Stimulated activated CD8-positive, alpha-beta memory T cell treated with anti-CD3 and anti-CD28 coated beads, Interleukin-2, amount 100 ng/mL, for 48 hours (primary cell): ENCODE data around the gene NR4A3.
"Not testable (repeated sequence)": the region's sequence is repeated elsewhere in the genome, so short reads cannot be mapped to it uniquely, and the experiment has no call there.

ENCODE experiments used
- DNase-seq, 2 donors: peaks; one replicate each; pipeline ENCODE4 v3.0.0-alpha.2; 2020; ENCODE audit warnings: low read depth in 2 of 2

The NR4A3 gene

DNA sequence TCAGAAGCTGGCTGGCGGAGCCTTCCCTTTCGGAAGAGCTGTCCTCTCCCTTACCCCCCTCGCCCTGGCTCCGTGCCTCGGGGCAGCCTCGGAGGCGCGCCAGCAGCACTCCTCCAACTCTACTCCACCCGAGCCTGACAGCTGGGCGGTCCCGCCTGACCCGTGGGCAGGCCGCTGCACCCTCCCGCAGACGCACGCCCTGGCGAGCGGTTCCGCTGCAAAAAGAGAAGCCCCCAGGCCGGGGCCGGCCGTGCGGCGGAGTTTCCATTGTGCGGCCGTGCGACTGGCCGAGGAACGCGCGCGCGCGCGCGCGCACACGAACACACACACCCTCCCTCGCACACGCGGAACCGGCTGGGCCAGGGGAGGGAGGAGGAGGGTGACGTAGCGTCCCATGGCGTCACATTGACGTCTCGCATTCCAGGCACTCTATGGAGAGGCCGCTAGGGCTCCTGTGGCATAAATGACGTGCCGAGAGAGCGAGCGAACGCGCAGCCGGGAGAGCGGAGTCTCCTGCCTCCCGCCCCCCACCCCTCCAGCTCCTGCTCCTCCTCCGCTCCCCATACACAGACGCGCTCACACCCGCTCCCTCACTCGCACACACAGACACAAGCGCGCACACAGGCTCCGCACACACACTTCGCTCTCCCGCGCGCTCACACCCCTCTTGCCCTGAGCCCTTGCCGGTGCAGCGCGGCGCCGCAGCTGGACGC, at the start of gene NR4A3:
NR4A3 (plus strand) TSS at position 490 of the 713 bp plus-strand sequence. CDS start 6,158 bp downstream, outside the sequence.
- DNase-seq, result peak; percentile 77 to 78

DNA sequence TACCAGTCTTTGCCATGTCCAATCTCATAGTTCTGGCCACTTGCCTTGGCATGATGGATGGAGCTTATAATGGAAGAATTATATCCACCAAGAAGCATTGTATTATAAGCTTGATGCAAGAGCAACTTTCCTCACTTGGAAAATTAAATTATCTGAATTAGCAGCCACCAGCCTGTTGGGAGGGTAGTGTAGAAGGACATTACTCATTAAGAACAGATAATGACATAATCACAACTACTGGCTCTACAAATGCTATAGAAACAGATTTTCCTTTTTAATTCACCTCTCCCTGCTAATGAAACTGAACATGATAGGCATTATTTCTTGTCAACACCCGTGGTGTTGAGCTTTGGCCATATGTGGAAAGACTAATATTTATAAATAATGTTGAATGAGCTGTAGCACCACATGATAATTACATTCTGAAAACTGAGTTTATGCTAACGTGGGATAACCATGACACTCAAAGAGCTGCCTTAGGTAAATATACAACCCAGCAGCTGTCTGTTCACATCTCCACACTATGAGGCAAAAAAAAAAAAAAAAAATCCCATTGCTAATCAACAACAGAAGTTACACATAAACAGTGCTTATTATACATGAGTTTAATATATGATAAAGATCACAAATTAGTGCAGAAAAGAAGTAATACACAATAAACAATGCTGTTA, 48.1 kb upstream of the NR4A3 start:
- DNase-seq, result no peak

DNA sequence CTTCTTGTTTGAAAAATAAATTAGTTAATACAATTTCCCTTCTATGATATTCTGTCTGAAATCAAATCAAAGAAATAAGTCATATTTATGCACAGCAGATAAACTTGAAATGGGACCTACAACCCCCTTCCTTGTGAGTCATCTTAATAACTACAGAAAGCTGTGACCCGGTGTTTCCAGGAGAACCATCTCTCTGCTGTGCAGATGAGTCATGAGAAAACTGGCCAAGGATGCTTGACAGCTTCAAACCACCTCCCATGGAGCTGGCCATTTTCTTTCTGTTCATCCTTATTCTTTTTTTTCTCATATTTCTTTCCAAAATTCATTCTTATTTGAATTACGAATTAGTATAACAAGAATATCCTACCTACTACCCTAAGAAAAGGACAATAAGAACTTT, 43.4 kb upstream of the NR4A3 start:
- DNase-seq, result no peak

DNA sequence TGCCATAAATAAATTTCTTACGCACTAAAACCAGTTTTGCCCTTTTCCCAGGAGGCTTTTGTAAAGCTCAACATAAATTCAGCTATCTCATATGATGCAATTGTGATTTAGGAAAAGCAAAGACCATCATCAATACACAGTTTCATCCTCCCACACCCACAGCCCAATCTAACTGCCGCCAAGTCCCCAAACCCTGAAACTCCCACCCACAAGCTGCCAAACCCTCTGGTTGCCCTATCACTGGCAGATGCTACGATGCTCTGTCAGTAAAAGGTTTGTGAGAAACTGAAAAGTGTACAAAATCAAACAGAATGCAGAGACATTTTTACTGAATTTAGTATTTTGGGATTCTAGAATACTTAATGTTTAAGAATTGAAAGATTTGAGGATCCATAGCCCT, 42.8 kb upstream of the NR4A3 start:
- DNase-seq, result peak in 1 of 2 donors; percentile 8

DNA sequence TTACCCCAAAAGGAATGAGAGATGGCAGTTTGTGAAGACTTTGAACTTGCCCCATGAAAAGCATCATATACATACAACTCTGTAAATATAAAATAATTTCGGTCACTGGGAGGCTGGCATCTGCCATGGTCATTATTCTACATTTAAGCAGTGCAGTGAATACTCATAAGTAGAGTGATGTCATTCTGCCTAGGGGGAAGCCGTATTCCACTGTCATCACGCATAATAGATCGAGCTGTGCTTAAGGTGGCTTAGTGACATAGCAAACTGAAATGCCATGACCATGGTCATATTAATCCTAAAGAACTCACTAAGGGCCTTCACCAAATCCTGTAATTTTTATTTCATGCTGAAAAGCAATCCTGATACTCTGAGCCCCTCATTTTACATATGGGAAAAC, 42.4 kb upstream of the NR4A3 start:
- no peak for DNase-seq

DNA sequence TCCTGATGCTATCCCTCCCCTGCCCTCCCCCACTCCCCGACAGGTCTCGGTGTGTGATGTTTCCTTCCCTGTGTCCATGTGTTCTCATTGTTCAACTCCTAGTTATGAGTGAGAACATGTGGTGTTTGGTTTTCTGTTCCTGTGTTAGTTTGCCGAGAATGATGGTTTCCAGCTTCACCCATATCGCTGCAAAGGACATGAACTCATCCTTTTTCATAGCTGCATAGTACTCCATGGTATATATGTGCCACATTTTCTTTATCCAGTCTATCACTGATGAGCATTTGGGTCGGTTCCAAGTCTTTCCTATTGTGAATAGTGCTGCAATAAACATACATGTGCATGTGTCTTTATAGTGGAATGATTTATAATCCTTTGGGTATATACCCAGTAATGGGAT, 39.3 kb upstream of the NR4A3 start:
- not testable (repeated sequence) for DNase-seq

DNA sequence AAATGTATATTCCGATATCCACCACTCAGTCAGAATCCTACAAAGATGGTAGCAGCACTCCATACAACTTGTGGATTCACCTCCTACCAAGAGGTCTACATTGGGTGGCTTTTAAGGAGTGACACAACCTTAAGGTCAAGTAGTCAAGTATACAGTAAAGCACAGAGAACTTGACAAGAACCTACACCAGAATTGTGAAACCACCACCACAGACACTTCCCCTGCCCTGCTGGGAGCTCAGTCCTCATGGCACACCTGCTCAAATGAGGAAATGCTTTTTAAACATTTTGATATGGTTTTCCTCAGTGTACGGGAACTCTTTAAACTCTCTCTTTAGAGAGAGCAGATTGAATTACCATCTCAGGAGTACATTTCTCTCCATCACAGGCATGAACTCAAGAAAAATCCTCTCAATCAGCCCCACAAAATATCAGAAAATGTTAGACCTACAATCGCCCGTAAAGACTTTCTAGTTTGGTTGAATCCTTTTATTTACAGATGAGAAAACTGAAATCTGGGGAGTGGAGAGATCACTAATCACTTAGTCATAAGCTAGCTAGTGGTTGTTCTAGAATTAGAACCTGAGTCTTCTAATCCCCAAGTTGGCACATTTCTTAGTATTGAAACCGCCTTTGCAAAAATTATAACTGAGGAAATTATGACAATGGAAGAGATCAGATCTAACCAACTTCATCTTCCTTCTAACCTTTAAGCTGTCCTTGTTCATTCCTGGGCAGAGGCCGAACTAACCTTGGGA, 38.5 kb upstream of the NR4A3 start:
- no peak for DNase-seq

DNA sequence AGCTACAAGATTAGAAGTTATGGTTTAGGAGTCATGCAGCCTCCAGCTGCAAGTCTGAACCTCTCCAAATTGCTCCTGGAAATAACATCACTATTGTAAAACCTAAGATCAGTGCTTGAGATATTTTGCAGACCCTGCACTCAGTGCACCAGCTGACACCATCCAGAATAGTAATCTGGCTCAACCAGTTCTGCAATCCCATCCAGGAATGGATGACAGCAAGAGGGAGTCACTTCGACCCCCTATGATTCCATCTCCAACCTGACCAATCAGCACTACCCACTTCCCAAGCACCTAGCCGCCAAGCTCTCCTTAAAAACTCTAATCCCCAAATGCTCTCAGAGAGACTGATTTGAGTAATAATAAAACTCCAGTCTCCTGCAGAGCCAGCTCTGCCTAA, 37.9 kb upstream of the NR4A3 start:
- DNase-seq, result no peak

DNA sequence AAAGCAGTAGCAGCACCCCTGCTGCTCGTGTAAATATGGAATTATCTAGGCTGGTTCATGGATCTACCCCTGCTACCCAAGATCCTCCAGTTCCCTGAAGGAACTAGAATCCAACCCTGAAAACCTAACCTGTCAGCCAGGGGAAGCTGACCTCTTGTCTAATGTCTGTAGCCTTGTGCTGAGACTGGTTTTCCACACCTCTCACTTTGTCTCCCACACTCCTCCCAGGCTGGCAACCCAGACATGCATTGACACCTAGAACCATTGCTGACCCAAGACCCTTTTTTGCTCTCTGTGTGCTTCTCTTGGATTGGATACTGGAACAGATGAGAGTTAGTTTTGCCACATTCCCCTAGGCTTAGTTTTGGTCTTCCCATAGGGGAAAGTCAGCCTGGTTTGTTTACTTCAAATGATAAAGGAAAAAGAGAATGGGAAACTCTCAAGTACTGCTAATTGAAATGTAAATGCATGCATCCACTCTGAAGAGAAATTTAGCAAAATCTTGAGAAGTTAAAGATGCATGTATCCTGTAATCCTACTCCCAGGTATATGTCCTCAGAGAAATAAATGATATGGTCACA, 36.6 kb upstream of the NR4A3 start:
- DNase-seq, result no peak

DNA sequence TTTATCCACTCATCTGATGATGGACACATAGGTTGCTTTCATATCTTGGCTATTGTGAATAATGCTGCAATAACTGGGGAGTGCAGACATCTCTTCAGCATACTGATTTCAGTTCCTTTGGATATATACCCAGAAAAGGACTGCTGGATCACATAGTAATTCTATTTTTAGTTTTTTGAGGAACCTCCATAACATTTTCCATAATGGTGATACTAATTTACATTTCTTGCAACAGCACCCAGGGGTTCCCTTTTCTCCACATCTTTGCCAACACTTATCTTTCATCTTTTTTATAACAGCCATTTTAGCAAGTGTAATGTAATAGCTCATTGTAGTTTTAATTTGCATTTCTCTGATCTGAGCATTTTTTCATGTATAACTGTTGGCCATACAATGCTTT, 34.1 kb upstream of the NR4A3 start:
- DNase-seq, result no peak

DNA sequence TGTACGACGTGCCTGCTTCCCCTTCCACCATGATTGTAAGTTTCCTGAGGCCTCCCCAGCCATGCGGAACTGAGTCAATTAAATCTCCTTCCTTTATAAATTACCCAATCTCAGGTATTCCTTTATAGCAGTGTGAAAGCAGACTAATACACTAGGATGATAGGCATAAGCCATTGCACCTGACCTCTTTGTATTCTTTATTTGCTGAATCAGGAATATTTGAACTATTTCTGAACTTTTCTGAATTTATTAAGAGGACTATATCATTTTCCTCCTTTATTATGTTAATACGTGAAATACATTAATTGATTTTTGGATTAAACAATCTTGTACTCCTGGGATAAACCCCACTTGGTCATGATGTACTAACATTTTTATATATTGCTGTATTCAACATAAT, 28.2 kb upstream of the NR4A3 start:
- no peak for DNase-seq

DNA sequence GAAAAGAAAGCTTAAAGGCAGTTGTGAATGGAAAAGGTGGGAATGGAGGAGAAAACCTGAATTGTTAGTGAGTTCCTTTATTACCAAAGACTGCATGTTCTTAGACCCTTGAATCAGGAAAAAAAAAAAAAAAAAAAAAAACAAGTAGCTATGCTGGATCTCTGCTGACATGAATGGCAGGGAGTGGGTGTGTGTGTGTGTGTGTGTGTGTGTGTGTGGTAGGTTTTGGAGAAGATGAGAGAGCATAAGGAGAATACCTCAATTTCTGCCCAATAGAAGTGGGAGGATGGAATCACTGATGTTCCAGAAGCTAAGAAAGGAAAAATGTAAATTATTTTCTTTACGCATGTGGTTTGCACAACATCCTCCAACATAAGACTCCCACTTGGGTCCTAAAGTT, 25.5 kb upstream of the NR4A3 start:
- no peak for DNase-seq

DNA sequence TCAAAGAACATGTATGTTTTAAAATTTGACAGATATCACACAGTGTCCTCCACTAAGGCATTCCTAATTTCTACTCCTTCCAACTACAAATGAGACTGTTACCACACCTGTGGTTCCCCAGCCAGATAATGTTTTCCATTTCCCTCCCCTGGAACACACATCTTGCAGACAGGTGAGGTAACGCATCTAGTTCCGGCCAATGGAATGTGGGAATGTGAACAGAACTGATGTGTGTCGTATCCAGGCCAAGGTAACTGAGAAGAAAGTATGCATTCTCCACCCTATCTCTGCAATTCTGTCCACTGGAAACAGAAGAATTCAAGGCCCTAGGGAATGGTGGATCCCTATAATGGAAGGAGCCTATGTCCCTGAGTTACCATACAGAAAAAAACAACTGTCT, 19.9 kb upstream of the NR4A3 start:
- DNase-seq, result no peak

DNA sequence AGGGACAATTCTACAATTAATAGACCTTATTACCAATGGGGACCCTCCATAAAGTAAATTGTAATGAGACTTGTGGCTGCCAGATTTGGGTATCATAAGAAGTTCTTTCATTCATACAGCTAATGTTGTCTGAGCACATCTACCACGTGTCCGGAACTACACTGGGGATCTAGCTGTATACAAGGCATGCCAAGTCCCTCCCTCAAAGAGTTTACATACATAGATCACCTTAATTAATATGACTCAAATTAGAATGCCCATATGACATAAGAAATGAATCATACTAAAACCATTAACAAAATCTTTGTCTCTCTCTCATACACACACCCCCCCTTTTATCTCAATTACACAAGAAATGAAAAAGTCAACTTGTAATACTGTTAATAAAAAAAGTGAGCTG, 18.0 kb upstream of the NR4A3 start:
- DNase-seq, result no peak

DNA sequence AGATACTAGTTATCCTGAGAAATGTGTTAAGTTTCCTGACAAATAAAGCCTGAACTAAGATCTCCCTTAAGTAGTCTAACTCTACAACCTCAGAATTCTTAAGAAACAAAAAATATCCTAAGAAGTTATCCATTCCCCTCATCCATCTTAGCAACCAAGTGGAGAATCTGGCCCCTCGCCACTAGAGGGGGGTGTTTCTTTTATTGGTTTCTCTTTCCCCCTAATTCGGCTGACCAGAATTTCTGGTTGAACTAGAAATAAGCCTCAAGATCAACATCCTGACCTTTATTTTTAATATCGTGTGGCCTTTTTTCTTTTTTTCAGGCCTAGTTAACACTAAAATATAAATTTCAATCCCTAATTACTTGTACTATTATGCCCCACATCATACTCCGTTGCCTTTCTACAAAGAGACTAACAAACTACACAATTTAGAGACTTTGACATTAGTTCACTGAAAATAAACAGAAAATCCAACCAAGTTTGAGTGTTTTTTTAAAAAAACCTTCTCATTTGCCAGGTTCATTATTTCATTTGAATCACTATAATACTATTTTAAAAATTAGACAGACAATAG, 14.3 kb upstream of the NR4A3 start:
- DNase-seq, result no peak

DNA sequence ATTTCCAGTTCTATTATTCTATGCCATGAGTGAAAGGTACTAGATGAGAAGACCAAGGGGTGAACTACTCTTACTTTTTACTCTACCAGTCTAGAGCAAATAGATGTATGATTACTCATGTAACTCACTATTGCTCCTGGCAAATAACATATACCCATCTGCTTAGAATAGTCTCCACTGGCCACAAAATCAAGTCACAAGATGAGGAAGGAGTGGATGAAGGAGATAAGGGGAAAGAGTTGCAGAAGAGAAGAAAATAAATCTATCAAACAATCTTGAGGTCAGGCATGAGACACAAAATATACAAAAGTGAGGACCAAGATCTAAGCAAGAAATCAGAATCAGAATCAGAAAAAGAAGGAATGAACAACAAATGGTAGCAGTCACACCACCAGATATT, 13.7 kb upstream of the NR4A3 start:
- no peak for DNase-seq

DNA sequence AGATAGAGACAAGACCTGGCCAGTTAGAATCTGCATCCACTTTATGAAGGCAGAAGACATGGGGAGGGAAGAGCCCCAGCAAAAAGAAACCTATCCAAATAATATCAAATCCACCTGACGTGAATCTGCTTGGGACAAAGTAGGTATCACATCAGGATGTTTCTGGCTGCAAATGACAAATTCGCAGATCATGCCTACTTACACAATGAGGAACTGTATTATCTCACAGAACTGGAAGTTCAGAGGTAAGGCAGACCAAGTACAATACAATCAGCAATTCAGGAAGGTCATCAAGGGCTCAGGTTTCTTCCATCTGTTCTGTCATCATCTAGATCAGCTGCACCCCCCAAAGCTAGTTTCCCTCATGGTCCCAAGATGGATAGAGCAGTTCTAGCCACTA, 13.2 kb upstream of the NR4A3 start:
- no peak for DNase-seq

DNA sequence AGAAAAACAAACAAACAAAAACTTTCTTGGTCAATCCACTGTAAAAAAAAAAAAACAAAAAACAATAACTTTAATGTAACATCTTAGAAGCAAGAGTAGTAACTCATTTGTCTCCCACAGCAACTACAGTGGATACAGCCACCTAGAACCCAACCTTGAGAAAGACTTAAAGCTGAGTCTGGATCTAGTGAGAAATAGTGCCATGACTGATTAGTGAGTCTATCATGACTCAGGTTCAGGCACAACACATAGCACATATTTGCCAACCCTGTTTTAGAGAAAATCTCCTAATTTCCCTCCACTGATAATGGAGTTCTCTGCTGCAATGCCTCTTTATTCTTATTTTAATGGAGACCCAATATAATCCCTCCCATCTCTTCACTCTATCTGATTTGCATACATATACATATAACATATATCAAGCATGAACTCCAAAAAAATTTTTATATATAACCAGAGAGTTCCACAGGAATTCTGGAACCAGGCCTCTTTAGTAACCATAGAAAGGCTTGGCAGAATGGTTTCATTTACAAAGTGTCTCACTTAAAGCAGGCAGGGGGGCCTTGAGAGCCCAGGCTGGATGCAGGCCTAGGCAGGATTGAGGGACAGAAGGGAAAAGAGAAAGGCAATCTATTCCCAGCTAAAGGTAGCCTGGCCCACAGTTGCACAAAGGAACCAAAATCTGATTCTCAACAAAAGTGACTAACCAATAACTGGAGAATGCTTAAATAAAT, 11.9 kb upstream of the NR4A3 start:
- no peak for DNase-seq

DNA sequence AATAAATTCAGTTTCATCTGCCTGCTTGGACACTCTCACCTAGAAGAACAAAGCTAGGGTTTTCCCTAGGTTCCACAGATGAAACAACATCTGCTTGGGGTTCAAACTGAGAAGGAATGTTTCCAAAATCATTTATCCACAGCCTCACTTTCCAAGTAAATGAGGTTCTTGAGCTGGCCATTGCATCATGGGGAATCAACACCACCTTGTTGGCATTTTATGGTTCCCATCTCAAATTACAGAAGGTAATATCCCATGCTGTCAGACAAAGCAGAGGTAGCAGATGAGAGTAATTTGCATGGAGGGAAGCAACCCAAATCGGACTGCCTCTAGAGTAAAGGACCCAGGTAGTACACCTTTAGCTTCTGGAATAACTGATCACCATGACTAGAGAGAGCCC, 10.5 kb upstream of the NR4A3 start:
- DNase-seq, result no peak

DNA sequence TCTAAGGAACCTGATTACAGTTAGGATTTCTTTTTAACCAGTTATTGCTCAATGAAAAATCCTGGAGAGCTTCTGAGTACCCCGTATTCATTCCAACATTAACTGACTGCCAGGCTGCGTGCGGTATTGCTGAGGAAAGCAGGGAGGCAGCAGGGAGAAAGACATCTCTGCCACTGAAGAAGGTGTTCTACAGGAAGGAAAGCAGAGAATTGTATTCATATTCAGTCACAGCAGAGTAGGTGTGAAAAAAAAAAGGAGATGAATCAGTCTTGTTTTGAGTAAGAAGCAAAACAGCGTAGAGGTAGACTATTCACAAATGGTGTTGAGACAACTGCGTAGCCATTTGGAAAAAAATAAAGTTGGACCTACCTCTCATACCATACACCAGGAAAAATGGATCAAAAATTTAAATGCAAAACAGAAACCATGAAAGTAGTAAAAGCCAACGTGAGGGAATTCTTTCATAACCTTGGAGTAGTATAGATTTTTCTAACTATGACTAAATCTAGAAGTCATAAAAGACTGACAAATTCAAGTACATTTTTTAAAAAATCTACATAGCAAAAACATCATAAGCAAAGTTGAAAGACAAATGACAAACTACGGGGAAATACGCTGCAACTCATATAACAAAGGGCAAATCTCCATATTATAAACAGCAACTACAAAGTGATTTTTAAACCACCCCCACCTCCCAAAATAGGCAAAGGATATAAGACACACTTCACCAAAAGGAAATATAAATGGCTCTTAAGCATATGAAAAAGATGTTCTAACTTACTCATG, 9.9 kb upstream of the NR4A3 start:
- DNase-seq, result no peak

DNA sequence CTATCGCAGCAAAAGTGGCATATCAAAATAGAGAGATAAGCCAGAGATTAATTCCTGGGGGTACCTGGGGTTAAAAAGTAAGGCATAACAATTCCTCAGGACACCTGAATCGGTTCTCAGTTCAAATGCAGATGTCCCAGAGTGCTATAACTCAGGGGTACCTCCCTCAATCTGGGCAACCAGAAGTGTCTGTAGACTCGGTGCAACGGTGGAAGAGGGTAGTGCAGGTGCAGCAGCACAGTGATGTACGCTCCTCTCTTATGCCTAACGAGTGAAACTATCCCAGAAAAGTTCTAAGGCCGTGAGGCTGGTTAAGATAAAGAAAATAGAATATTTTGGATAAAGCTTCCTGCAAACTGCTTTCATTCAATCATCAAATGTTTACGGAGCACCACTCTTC, 7.9 kb upstream of the NR4A3 start:
- DNase-seq, result no peak
